Measurements from ENCODE around the gene SGMS1.

- TF ChIP-seq POLR2A (IDR thresholded peaks at IDR 0.05; ENCODE audit: low read length): no peak
- no peak for TF ChIP-seq GATA1 (IDR thresholded peaks at IDR 0.05; ENCODE audit: low read depth, low read length)
Observed at GRCh38 chr10:50294582-50294981, 329.2 kb downstream of the SGMS1 start.
